Activated CD8-positive, alpha-beta memory T cell treated with anti-CD3 and anti-CD28 coated beads, Interleukin-2, amount 50 U/mL, for 1 hour (primary cell): ENCODE results near the gene JAK1.

Source experiments
- DNase-seq: peaks from one replicate; pipeline ENCODE4 v3.0.0-alpha.2; 2020; ENCODE audit errors: extremely low read depth

The JAK1 gene

GRCh38 chr1:64892576-64893573 is 73.5 kb downstream of the JAK1 start:
- no peak for DNase-seq

GRCh38 chr1:64891448-64891825 is 74.9 kb downstream of the JAK1 start:
- no peak for DNase-seq

GRCh38 chr1:64890699-64891447 is 75.5 kb downstream of the JAK1 start:
- no peak for DNase-seq

- DNase-seq: no peak
Measured at GRCh38 chr1:64887689-64888217, 78.6 kb downstream of the JAK1 start.

GRCh38 chr1:64886877-64887276 is 79.5 kb downstream of the JAK1 start:
- DNase-seq: no peak

- no peak for DNase-seq
Measured at GRCh38 chr1:64885648-64886047, 80.7 kb downstream of the JAK1 start.

- no peak for DNase-seq
Measured at GRCh38 chr1:64884261-64885040, 81.9 kb downstream of the JAK1 start.

- DNase-seq: no peak
Measured at GRCh38 chr1:64882574-64883255, 83.6 kb downstream of the JAK1 start.

GRCh38 chr1:64881281-64881680 is 85.1 kb downstream of the JAK1 start:
- DNase-seq: no peak

GRCh38 chr1:64880449-64880848 is 85.9 kb downstream of the JAK1 start:
- no peak for DNase-seq

GRCh38 chr1:64878931-64879611 is 87.3 kb downstream of the JAK1 start:
- DNase-seq: no peak

- no peak for DNase-seq
Measured at GRCh38 chr1:64878090-64878489, 88.3 kb downstream of the JAK1 start.

- no peak for DNase-seq
Measured at GRCh38 chr1:64877598-64877997, 88.8 kb downstream of the JAK1 start.

GRCh38 chr1:64877151-64877550 is 89.2 kb downstream of the JAK1 start:
- DNase-seq: peak; percentile 16

GRCh38 chr1:64875606-64876005 is 90.7 kb downstream of the JAK1 start:
- no peak for DNase-seq

- DNase-seq: no peak
Measured at GRCh38 chr1:64875101-64875500, 91.2 kb downstream of the JAK1 start.

- no peak for DNase-seq
Measured at GRCh38 chr1:64874666-64875065, 91.7 kb downstream of the JAK1 start.

- no peak for DNase-seq
Measured at GRCh38 chr1:64873576-64873975, 92.8 kb downstream of the JAK1 start.

GRCh38 chr1:64872067-64872466 is 94.3 kb downstream of the JAK1 start:
- no peak for DNase-seq

- DNase-seq: no peak
Measured at GRCh38 chr1:64871256-64871655, 95.1 kb downstream of the JAK1 start.

GRCh38 chr1:64867266-64867665 is 99.1 kb downstream of the JAK1 start:
- DNase-seq: no peak
